ENCODE measurements around the gene GALNT15.

The GALNT15 gene

GRCh38 chr3:16174389-16174788 lies at the start of gene GALNT15:
GALNT15 (plus strand) TSS chr3:16174680; CDS start chr3:16175152, 472 bp downstream.
- no peak for DNase-seq

- no peak for DNase-seq
Measured at GRCh38 chr3:16126634-16127033, 47.8 kb upstream of the GALNT15 start.

GRCh38 chr3:16127249-16127648 lies 47.2 kb upstream of the GALNT15 start:
- DNase-seq, result no peak

GRCh38 chr3:16130066-16130465 lies 44.4 kb upstream of the GALNT15 start:
- DNase-seq, result no peak

GRCh38 chr3:16132190-16132589 lies 42.3 kb upstream of the GALNT15 start:
- no peak for DNase-seq

GRCh38 chr3:16132928-16133327 lies 41.6 kb upstream of the GALNT15 start:
- DNase-seq, result no peak

- no peak for DNase-seq
Measured at GRCh38 chr3:16134173-16134928, 40.1 kb upstream of the GALNT15 start.

GRCh38 chr3:16136055-16136454 lies 38.4 kb upstream of the GALNT15 start:
- no peak for DNase-seq

- no peak for DNase-seq
Measured at GRCh38 chr3:16137044-16137443, 37.4 kb upstream of the GALNT15 start.

- DNase-seq, result no peak
Measured at GRCh38 chr3:16137977-16138376, 36.5 kb upstream of the GALNT15 start.

GRCh38 chr3:16140116-16140893 lies 34.2 kb upstream of the GALNT15 start:
- DNase-seq, result no peak

GRCh38 chr3:16140894-16141285 lies 33.6 kb upstream of the GALNT15 start:
- DNase-seq, result no peak

- no peak for DNase-seq
Measured at GRCh38 chr3:16142350-16143025, 32.0 kb upstream of the GALNT15 start.

- no peak for DNase-seq
Measured at GRCh38 chr3:16143861-16144447, 30.5 kb upstream of the GALNT15 start.

GRCh38 chr3:16145176-16145575 lies 29.3 kb upstream of the GALNT15 start:
- no peak for DNase-seq

GRCh38 chr3:16146015-16146730 lies 28.3 kb upstream of the GALNT15 start:
- DNase-seq, result no peak

GRCh38 chr3:16147220-16147994 lies 27.1 kb upstream of the GALNT15 start:
- no peak for DNase-seq

GRCh38 chr3:16148213-16148612 lies 26.3 kb upstream of the GALNT15 start:
- no peak for DNase-seq

- DNase-seq, result no peak
Measured at GRCh38 chr3:16148783-16149182, 25.7 kb upstream of the GALNT15 start.

GRCh38 chr3:16150285-16150684 lies 24.2 kb upstream of the GALNT15 start:
- no peak for DNase-seq

GRCh38 chr3:16151109-16151508 lies 23.4 kb upstream of the GALNT15 start:
- DNase-seq, result no peak

GRCh38 chr3:16168211-16168610 lies 6.3 kb upstream of the GALNT15 start:
- DNase-seq, result no peak

All from stimulated activated CD4-positive, alpha-beta T cell treated with anti-CD3 and anti-CD28 coated beads, Interleukin-4, amount 100 ng/mL, for 4 hours (primary cell).